Left lung (tissue), 10 donors: ENCODE results near the gene CCDC57. TPM values are rescaled to one million over a fixed set of nuclear protein-coding genes. Genes with fewer than 3 reads are reported as not detected.
"Not testable (repeated sequence)": the region's sequence is repeated elsewhere in the genome, so short reads cannot be mapped to it uniquely, and the experiment has no call there.

Source experiments
- ATAC-seq: fragments of 200-7000 bp; cut with Tn5 transposase; one replicate; pipeline ENCODE4 v1.9.1; 2020; ENCODE audit warnings: moderate library complexity
- DNase-seq, 4 donors: peaks; one replicate each; pipeline ENCODE4 v3.0.0-alpha.2; 2013 to 2020
- H3K27ac ChIP-seq, 2 donors: fragments of 200-600 bp; sonication (generic) in 1 of 2; one replicate each; pipeline versions ENCODE4 v1.5.0 to v1.8.0; 2020 to 2021
- H3K27me3 ChIP-seq, 2 donors: fragments of 200-600 bp; sonication (generic) in 1 of 2; one replicate each; pipeline versions ENCODE4 v1.5.0 to v1.8.0; 2020 to 2021
- H3K36me3 ChIP-seq, 2 donors: fragments of 200-600 bp; sonication (generic) in 1 of 2; one replicate each; pipeline versions ENCODE4 v1.5.0 to v1.8.0; 2020 to 2021
- H3K4me1 ChIP-seq, 2 donors: fragments of 200-600 bp; one replicate each; pipeline ENCODE4 v1.8.0; 2021
- H3K4me3 ChIP-seq, 2 donors: fragments of 200-600 bp; sonication (generic) in 1 of 2; one replicate each; pipeline versions ENCODE4 v1.5.0 to v1.8.0; 2020 to 2021; ENCODE audit warnings: mild to moderate bottlenecking in 1 of 2
- H3K9me3 ChIP-seq, 2 donors: fragments of 200-600 bp; sonication (generic) in 1 of 2; one replicate each; pipeline versions ENCODE4 v1.5.0 to v1.8.0; 2020 to 2021
- CTCF ChIP-seq, 2 donors: fragments of 200-600 bp; sonication (generic) in 1 of 2; IDR thresholded peaks; one replicate each; pipeline versions ENCODE4 v1.5.0 to v1.8.0; 2021; ENCODE audit warnings: antibody characterized with exemption in 2 of 2
- intact Hi-C, 2 donors: fragments of 100-400 bp; cut with DNase I; formaldehyde crosslinking; loops; one replicate each; pipeline versions ENCODE4 v1.11.2 to v1.14.2; 2022
- polyA plus RNA-seq, 6 donors: library from polyadenylated mRNA; unstranded; fragments of 120-200 nt; gene quantifications; one replicate each; pipeline ENCODE4 v1.2.1, GENCODE V29; 2013; ENCODE audit not compliant: insufficient read length in 6 of 6
- total RNA-seq, 2 donors: library from RNA; stranded (reverse); fragmentation: NEBNext Ultra II Directional; extraction: Animal tissue kit (Norgen Biotek cat#: 25700); gene quantifications; one replicate each; pipeline ENCODE4 v1.2.1, GENCODE V29; 2021
- donor health status: DM: no; HTN: yes; CAD: no.
- donor health status: DM: no; HTN: no; CAD: no.

The CCDC57 gene
- total and polyA plus RNA-seq, 8 donors = 41.7 to 73.4 (median 59.8) TPM

GRCh38 chr17:82193520-82194220 lies 19.0 kb downstream of the CCDC57 start:
- DNase-seq (peak in 1 of 4 donors; percentile 34), ATAC-seq (peak; percentile 64)
- H3K36me3 ChIP-seq = peaks cover 0 to 67% of the 10 kb centered on the region in 2 donors
- H3K27ac ChIP-seq = peak overlapping the region in 1 of 2 donors; percentile 74
- H3K9me3 ChIP-seq = no peaks in the 10 kb centered on the region
- peak overlapping the region in 1 of 2 donors; percentile 13 for H3K4me3 ChIP-seq
- no peak for TF ChIP-seq CTCF (IDR thresholded peaks at IDR 0.05)
- H3K4me1 ChIP-seq = peaks cover 0 to 9% of the 10 kb centered on the region in 2 donors
- intact Hi-C loops = no loop called here
- H3K27me3 ChIP-seq = no peaks in the 10 kb centered on the region

DNA sequence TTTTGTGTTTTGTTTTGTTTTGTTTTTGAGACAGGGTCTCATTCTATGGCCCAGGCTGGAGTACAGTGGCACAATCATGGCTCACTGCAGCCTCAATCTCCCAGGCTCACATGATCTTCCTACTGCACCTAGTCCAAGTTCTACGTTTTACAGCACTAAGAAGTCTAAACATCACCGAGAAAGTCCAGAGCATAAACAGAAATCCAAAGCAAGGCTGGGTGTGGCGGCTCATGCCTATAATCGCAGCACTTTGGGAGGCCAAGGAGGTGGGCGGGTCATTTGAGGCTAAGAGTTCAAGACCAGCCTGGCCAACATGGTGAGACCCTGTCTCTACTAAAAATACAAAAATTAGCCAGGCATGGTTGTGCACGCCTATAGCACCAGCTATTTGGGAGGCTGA lies 19.6 kb downstream of the CCDC57 start:
- Histone ChIP-seq H3K27ac (peak overlapping the region in 1 of 2 donors; percentile 74), H3K36me3 (peaks cover 0 to 62% of the 10 kb centered on the region in 2 donors)

DNA sequence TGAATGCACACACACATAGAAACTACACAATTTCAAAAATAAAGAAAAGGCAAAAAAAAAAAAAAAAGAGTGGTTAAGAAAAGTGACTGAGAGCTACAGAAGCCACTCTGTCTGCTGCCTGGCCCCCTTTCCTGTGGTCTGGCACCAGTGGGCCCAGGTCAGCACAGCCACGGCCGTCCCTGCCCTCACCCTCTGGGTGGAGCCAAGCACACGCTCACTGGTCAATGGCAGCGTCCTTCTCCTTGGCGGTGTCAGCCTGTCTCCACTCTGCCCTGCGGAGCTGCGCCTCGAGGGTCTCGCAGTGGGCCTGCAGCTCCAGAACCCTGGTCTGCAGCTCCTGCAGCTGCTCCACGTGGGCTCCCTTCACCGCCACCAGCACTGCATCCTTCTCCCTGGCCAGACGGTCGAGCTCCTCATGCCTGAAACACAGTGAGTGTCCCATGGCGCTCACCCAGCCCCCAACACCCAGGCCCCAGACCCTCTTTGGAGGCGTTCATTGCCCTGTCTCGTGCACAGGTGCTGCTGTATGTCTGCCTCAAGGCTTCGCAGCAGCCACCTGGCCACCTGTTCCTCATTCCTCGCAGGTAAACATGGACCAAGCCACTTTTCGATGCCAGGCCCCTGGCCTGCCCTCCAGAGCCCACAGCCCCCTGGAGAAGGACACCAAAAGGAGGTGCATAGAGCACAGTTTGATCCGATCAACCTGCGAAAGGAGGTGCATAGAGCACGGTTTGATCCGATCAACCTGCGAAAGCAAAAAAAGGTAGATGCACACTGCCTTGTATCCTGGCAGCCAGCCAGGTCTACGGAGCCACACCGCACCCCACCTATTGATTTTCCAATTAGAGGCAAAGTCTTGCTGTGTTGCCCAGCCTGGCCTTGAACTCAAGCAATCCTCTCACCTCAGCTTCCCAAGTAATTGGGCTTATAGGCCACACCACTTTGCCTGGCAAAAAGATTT lies 24.4 kb downstream of the CCDC57 start:
- DNase-seq = peak in 1 of 4 donors; percentile 53
- Histone ChIP-seq H3K4me3 (no peak overlapping the region), H3K36me3 (peaks cover 0 to 45% of the 10 kb centered on the region in 2 donors), H3K27me3 (no peaks in the 10 kb centered on the region), H3K27ac (no peak overlapping the region), H3K4me1 (peaks cover 0 to 4% of the 10 kb centered on the region in 2 donors), H3K9me3 (no peaks in the 10 kb centered on the region)
- no peak for TF ChIP-seq CTCF (IDR thresholded peaks at IDR 0.05)
- no peak for ATAC-seq
- intact Hi-C loops = no loop called here

More for the DNA sequence above, 19.6 kb downstream of the CCDC57 start:
- H3K27me3 ChIP-seq, intact Hi-C loops, H3K4me1 ChIP-seq, H3K4me3 ChIP-seq, H3K9me3 ChIP-seq, ATAC-seq: not testable (repeated sequence)
- peak in 1 of 4 donors; percentile 5 for DNase-seq

GRCh38 chr17:82187500-82187899 lies 25.1 kb downstream of the CCDC57 start:
- no peaks in the 10 kb centered on the region for H3K27me3 ChIP-seq
- TF ChIP-seq CTCF (IDR thresholded peaks at IDR 0.05) = no peak
- H3K4me3 ChIP-seq = no peak overlapping the region
- intact Hi-C loops = no loop called here
- peaks cover 0 to 45% of the 10 kb centered on the region in 2 donors for H3K36me3 ChIP-seq
- H3K9me3 ChIP-seq = no peaks in the 10 kb centered on the region
- DNase-seq (peak in 1 of 4 donors; percentile 43), ATAC-seq (no peak)
- H3K4me1 ChIP-seq = no peaks in the 10 kb centered on the region
- H3K27ac ChIP-seq = no peak overlapping the region

GRCh38 chr17:82186221-82186620 lies 26.4 kb downstream of the CCDC57 start:
- H3K27ac ChIP-seq = no peak overlapping the region
- ATAC-seq (no peak), DNase-seq (peak in 1 of 4 donors; percentile 33)
- no peak overlapping the region for H3K4me3 ChIP-seq
- no peaks in the 10 kb centered on the region for H3K4me1 ChIP-seq
- H3K27me3 ChIP-seq = no peaks in the 10 kb centered on the region
- TF ChIP-seq CTCF (IDR thresholded peaks at IDR 0.05) = no peak
- H3K36me3 ChIP-seq = peaks cover 0 to 47% of the 10 kb centered on the region in 2 donors
- H3K9me3 ChIP-seq = no peaks in the 10 kb centered on the region
- intact Hi-C loops = no loop called here
